ENCODE results near the gene EYA3.

- no peak for TF ChIP-seq CTCF (IDR thresholded peaks at IDR 0.05; ENCODE audit: insufficient read depth, low read depth, low read length)
- TF ChIP-seq EZH2 (IDR thresholded peaks at IDR 0.05; ENCODE audit: insufficient read depth, low read length) = no peak
Observed at GRCh38 chr1:28036431-28036830, 52.0 kb downstream of the EYA3 start.
